Heart right ventricle (tissue), 16 donors: Measurements from ENCODE around the gene PDZRN4. TPM values are rescaled to one million over a fixed set of nuclear protein-coding genes. Genes with fewer than 3 reads are reported as not detected.

Experiments
- ATAC-seq, 8 donors: fragments of 200-7000 bp; cut with Tn5 transposase; one replicate each; pipeline ENCODE4 v1.9.1; 2020; ENCODE audit warnings: mild to moderate bottlenecking in 8 of 8, moderate library complexity in 8 of 8, moderate number of reproducible peaks in 1 of 8
- DNase-seq, 2 donors: peaks; one replicate each; pipeline ENCODE4 v3.0.0-alpha.2; 2020
- H3K27ac ChIP-seq, 10 donors: fragments of 200-600 bp; sonication (generic) in 2 of 10; one replicate each; pipeline versions ENCODE4 v1.5.0 to v1.8.0; 2020 to 2022; ENCODE audit warnings: mild to moderate bottlenecking in 3 of 10
- H3K27me3 ChIP-seq, 7 donors: fragments of 200-600 bp; one replicate each; pipeline ENCODE4 v1.8.0; 2021 to 2022; ENCODE audit warnings: mild to moderate bottlenecking in 2 of 7
- H3K36me3 ChIP-seq, 9 donors: fragments of 200-600 bp; sonication (generic) in 1 of 9; one replicate each; pipeline versions ENCODE4 v1.5.0 to v1.8.0; 2020 to 2022; ENCODE audit warnings: mild to moderate bottlenecking in 2 of 9
- H3K4me1 ChIP-seq, 9 donors: fragments of 200-600 bp; sonication (generic) in 1 of 9; one replicate each; pipeline versions ENCODE4 v1.5.0 to v1.8.0; 2020 to 2022; ENCODE audit warnings: mild to moderate bottlenecking in 4 of 9
- H3K4me3 ChIP-seq, 10 donors: fragments of 200-600 bp; sonication (generic) in 2 of 10; one replicate each; pipeline versions ENCODE4 v1.5.0 to v1.8.0; 2020 to 2022; ENCODE audit warnings: mild to moderate bottlenecking in 7 of 10, moderate library complexity in 2 of 10
- H3K9me3 ChIP-seq, 11 donors: fragments of 200-600 bp in 10 of 11; sonication (generic) in 2 of 11; one replicate each; pipeline versions ENCODE4 v1.5.0 to v1.8.0; 2013 to 2022; ENCODE audit warnings: mild to moderate bottlenecking in 2 of 11, control low read depth in 1 of 11, moderate library complexity in 1 of 11
- WGBS, 2 donors: extraction: QIAGEN DNeasy Blood & Tissue Kit; methylation state at CpG; one replicate each; pipeline ENCODE4 v1.1.7; 2013; ENCODE audit warnings: inconsistent platforms in 1 of 2; 5-methylcytosine and 5-hydroxymethylcytosine counted together
- intact Hi-C, 10 donors: fragments of 100-400 bp; cut with DNase I; formaldehyde crosslinking; loops; one replicate each; pipeline versions ENCODE4 v1.11.1 to v1.14.2; 2022
- polyA plus RNA-seq, 2 donors: library from polyadenylated mRNA; stranded (reverse); fragments of 200-250 nt; gene quantifications; one replicate each; pipeline ENCODE4 v1.2.3, GENCODE V29; 2013
- total RNA-seq, 10 donors: library from RNA; stranded (reverse); fragmentation: NEBNext Ultra II Directional in 3 of 10; extraction: Animal tissue kit (Norgen Biotek cat#: 25700) in 3 of 10; gene quantifications; one replicate each; pipeline versions ENCODE4 v1.2.1 to v1.2.4, GENCODE V29; 2021 to 2023
- TF ChIP-seq, protein P1 (sequence below), 9 donors: fragments of 200-600 bp; sonication (generic) in 2 of 9; IDR thresholded peaks; one replicate each; pipeline versions ENCODE4 v1.5.0 to v1.8.0; 2021 to 2022; ENCODE audit warnings: antibody characterized with exemption in 9 of 9, mild to moderate bottlenecking in 5 of 9, moderate library complexity in 1 of 9
- donor health status: Arrhythmogenic right ventricular cardiomyopathy.
- donor health status: ischemic (EF 13 %, LVEDD 7.1; RV severe dilation, severe dysfunction).
- donor health status: healthy with polysubstance abuse.
- donor health status: DM: no; HTN: yes; CAD: no.
- donor health status: DM: no; HTN: no; CAD: no.
- donor health status: ischemic (EF 25% LVEDD 6.9; RV normal size, moderate dysfunction).
- donor health status: ischemic (EF 25% LVEDD 5.7; RV mildly dilated, moderate dysfunction).
- donor health status: healthy.
- donor health status: DM: yes; HTN: yes; CAD: no.
- donor health status: Ischemic cardiomyopathy.
- donor health status: ischemic (EF 35%, LVEDD 5.7; RV mildly dilated, moderate dysfunction).
- donor health status: nonischemic (EF 11% LVEDD 7.7; RV severe dilation, severe dysfunction).
- donor health status: DM: yes; HTN: yes; CAD: no.
- donor health status: PGD.
- donor health status: ischemic (EF 29% LVEDD 5.4; RV normal size, mild dysfunction).
- donor health status: nonischemic (EF 23%, LVEDD 6.1; RV moderate dilation, normal function).

PDZRN4 gene
- total and polyA plus RNA-seq, 12 donors = 0.04 to 0.28 (median 0.15) TPM; not detected in 5

DNA sequence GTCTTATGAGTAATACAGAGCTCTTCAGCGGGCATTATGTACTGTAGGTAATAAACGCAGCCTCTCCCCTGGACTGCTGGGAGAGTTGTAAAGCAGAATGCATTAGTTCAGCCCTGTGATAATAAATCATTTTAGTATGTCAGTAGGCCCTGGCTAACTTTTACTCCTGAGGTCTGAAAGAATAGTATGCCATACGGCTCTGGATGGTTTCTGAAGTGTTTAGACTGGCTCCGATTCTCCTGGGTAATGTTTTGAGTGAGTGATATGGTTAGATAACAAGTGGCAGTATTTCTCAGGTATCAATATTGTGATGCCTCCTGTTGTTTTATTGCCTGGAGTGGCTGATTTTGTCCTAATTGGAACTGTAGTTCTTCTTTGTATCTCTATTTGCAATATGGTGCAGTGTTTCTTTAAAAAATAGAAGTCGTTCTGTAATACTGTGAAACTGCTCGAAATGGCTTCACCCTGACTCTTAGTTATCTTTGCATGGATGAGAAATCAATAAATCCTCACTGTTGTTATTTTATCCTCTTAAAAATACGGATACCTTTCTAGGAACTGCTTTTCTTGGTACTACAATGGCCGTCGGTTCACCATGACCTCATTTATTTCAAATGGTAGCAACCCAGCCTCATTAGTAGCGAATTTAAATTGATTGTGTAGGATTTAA, 100.2 kb downstream of the PDZRN4 start:
- intact Hi-C loops = loop anchor here in 2 of 10 donors (10.0 kb wide), 2 partner anchors 367 to 377 kb away; no protein-coding TSS in a partner anchor
- H3K9me3 ChIP-seq = no peaks in the 10 kb centered on the region
- DNase-seq (no peak), ATAC-seq (no peak)
- H3K4me1 ChIP-seq = no peaks in the 10 kb centered on the region
- H3K27me3 ChIP-seq = no peaks in the 10 kb centered on the region
- 85% methylated on average over 10 of the region's 10 CpGs for WGBS, 2 donors
- TF ChIP-seq, protein P1, sequence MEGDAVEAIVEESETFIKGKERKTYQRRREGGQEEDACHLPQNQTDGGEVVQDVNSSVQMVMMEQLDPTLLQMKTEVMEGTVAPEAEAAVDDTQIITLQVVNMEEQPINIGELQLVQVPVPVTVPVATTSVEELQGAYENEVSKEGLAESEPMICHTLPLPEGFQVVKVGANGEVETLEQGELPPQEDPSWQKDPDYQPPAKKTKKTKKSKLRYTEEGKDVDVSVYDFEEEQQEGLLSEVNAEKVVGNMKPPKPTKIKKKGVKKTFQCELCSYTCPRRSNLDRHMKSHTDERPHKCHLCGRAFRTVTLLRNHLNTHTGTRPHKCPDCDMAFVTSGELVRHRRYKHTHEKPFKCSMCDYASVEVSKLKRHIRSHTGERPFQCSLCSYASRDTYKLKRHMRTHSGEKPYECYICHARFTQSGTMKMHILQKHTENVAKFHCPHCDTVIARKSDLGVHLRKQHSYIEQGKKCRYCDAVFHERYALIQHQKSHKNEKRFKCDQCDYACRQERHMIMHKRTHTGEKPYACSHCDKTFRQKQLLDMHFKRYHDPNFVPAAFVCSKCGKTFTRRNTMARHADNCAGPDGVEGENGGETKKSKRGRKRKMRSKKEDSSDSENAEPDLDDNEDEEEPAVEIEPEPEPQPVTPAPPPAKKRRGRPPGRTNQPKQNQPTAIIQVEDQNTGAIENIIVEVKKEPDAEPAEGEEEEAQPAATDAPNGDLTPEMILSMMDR (IDR thresholded peaks at IDR 0.05) = no peak
- no peak overlapping the region for H3K27ac ChIP-seq
- no peak overlapping the region for H3K4me3 ChIP-seq
- H3K36me3 ChIP-seq = no peaks in the 10 kb centered on the region

DNA sequence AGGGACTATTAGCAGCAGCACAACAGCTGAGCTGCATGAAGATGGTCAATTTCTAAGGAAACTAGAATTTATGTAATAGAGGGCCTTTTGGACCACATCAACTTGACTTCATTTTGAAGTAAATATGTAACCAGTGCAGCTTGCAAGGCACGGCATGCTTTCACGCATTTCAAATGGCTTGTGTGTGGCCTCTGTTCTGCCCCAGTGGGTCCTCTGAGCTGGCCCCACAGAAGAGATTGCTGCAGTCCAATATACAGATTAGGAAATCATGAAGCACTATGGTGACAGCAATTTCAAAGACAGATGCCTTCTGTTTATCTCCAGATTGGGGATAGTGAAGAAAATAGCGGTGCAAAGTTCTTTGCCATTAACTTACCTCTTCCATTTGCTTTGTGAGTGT, 101.4 kb downstream of the PDZRN4 start:
- TF ChIP-seq, protein P1 (IDR thresholded peaks at IDR 0.05) = no peak
- 88 to 91% methylated on average over 3 of the region's 3 CpGs for WGBS, 2 donors
- no peak for ATAC-seq

DNA sequence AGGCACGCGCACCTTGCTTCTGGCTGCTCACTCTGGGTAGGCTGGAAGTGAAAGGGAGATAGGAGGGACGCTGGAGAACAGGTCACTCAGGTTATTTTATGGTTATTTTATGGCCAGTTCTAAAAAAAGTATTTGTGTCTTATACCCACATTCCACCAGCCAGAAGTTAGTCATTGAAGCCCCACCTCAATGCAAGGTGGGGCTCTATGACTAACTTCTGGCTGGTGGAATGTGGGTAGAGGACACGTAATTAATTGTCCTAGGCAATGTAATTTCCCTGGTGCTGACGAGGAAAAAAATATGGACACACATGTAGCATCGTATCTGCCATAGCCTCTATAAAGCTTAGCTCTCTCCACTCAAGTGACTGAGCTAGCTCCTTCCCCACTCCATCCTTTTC, 104.9 kb downstream of the PDZRN4 start:
- no peak overlapping the region for H3K27ac ChIP-seq
- WGBS, 2 donors = 92 to 94% methylated on average over 6 of the region's 6 CpGs
- DNase-seq (no peak), ATAC-seq (no peak)
- H3K4me3 ChIP-seq = no peak overlapping the region
- intact Hi-C loops = no loop called here
- no peaks in the 10 kb centered on the region for H3K27me3 ChIP-seq
- no peaks in the 10 kb centered on the region for H3K4me1 ChIP-seq
- no peaks in the 10 kb centered on the region for H3K36me3 ChIP-seq
- no peaks in the 10 kb centered on the region for H3K9me3 ChIP-seq
- TF ChIP-seq, protein P1 (IDR thresholded peaks at IDR 0.05) = no peak

More for the DNA sequence above, 101.4 kb downstream of the PDZRN4 start:
- H3K9me3 ChIP-seq = no peaks in the 10 kb centered on the region
- H3K27me3 ChIP-seq = no peaks in the 10 kb centered on the region
- intact Hi-C loops = loop anchor here in 2 of 10 donors (10.0 kb wide), 2 partner anchors 365 to 375 kb away; no protein-coding TSS in a partner anchor
- no peak overlapping the region for H3K27ac ChIP-seq
- DNase-seq = no peak
- no peaks in the 10 kb centered on the region for H3K36me3 ChIP-seq
- no peak overlapping the region for H3K4me3 ChIP-seq
- no peaks in the 10 kb centered on the region for H3K4me1 ChIP-seq

DNA sequence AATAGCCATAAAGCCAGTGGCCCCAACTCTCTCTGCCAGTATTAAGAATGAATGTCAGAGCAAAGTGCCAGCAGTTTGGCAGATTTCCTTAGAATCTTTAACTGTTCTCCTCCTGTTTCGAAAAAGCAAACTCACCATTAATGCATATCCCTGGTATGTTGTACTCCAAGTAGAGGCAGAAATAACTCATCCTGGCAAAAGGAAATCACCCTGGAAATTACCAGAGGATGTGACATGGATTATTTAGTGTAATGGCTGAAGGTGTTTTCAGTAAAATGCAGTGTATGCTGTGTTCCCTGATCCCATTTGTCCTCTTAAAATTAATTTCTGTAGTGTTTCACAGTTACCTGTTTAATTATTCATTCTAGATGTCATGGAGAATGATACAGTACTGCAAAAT, 105.3 kb downstream of the PDZRN4 start:
- Histone ChIP-seq H3K27ac (no peak overlapping the region), H3K36me3 (no peaks in the 10 kb centered on the region), H3K9me3 (no peaks in the 10 kb centered on the region), H3K4me1 (no peaks in the 10 kb centered on the region), H3K27me3 (no peaks in the 10 kb centered on the region), H3K4me3 (no peak overlapping the region)
- DNase-seq (no peak), ATAC-seq (no peak)
- WGBS, 2 donors = 86 to 92% methylated on average over 1 of the region's 1 CpG
- TF ChIP-seq, protein P1 (IDR thresholded peaks at IDR 0.05) = no peak
- intact Hi-C loops = no loop called here
